HG03135 (cell line): ENCODE results near the gene CX3CL1.

Experiments
- ATAC-seq: cut with Tn5 transposase; IDR thresholded peaks from one replicate; pipeline ENCODE4 v1.9.1; 2021; ENCODE audit warnings: mild to moderate bottlenecking, moderate library complexity; ENCODE audit not compliant: unreplicated experiment

The CX3CL1 gene

DNA sequence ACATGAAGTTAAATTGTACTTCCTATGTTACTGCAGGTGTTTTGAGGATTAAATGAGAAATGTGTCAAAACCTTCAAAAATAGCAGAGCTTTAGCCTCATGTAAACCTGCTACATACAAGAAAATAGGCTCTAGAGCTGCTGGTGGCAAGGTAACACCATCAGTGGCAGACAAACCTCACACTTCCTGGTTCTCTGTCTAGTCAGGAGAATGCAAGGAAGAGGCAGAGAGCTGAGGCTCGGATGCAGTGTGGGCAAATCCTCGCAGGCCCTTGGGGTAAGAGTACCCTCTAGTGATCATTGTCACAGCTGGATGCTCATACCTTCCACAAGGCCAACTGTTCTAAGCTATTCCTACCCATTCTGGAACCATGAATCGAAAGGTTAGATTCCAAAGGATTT is 60.7 kb downstream of the CX3CL1 start:
- no peak for ATAC-seq

GRCh38 chr16:57434003-57434402 is 61.7 kb downstream of the CX3CL1 start:
- ATAC-seq = no peak
